ENCODE data around the gene LAG3. TPM values are rescaled to one million over a fixed set of nuclear protein-coding genes. Genes with fewer than 3 reads are reported as not detected.

The LAG3 gene
- polyA plus RNA-seq, 1 donor (not counting 4 experiments of a cell fraction or from before 2014, with no cell fraction given): 0.09 TPM

DNA sequence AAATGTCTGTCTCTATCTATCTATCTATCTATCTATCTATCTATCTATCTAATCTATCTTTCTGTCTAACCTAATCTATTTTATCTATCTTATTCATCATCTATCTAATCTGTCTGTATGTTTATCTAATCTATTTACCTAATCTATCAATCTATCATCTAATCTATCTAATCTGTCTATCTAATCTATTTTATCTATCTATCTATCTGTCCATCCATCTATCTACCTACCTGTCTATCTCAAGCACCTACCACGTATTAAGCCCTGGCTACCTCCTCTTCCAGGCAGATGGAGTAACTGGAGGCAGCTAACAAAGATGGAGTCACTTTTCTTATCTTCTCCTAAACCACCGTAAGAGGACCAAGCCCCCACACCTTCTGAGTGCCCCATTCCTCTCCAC lies 22.8 kb downstream of the LAG3 start:
- no peak for DNase-seq (ENCODE audit: low read depth, low spot score)
- Histone ChIP-seq H4K20me1 (ENCODE audit: control insufficient read depth, extremely low read depth, insufficient read depth, low read length) (no peaks in the 10 kb centered on the region), H3K9me3 (ENCODE audit: control insufficient read depth, low read depth, low read length) (no peaks in the 10 kb centered on the region), H3K9me1 (ENCODE audit: control insufficient read depth, extremely low read depth, insufficient read depth, low read length) (no peaks in the 10 kb centered on the region), H3K27me3 (ENCODE audit: control insufficient read depth, extremely low read depth, insufficient read depth, low read length) (peaks cover 31% of the 10 kb centered on the region), H3K4me3 (ENCODE audit: control insufficient read depth in 2 of 3, extremely low read depth in 1 of 3, insufficient read depth in 2 of 3, low read depth in 1 of 3, low read length in 3 of 3) (no peak overlapping the region), H2AFZ (ENCODE audit: control insufficient read depth, low read length) (no peak overlapping the region), H3K4me1 (ENCODE audit: control insufficient read depth, extremely low read depth, insufficient read depth, low read length) (no peaks in the 10 kb centered on the region), H3K27ac (ENCODE audit: control insufficient read depth, insufficient read depth, low read length) (no peak overlapping the region), H3K4me2 (ENCODE audit: control insufficient read depth, extremely low read depth, insufficient read depth, low read depth, low read length) (no peak overlapping the region), H3K79me2 (ENCODE audit: control insufficient read depth, insufficient read depth, low read length) (no peaks in the 10 kb centered on the region), H3K9ac (ENCODE audit: control insufficient read depth, extremely low read depth, insufficient read depth, low read length) (no peak overlapping the region), H3K36me3 (ENCODE audit: control insufficient read depth in 2 of 2, extremely low read depth in 1 of 2, insufficient read depth in 2 of 2, low read length in 2 of 2) (no peaks in the 10 kb centered on the region)
- no peak for FAIRE-seq
- dilution Hi-C loops (cut with MboI; ENCODE audit: extremely low pct_ligation_motif_present, low sequenced_read_pairs): no loop called here
- TF ChIP-seq, protein P1, sequence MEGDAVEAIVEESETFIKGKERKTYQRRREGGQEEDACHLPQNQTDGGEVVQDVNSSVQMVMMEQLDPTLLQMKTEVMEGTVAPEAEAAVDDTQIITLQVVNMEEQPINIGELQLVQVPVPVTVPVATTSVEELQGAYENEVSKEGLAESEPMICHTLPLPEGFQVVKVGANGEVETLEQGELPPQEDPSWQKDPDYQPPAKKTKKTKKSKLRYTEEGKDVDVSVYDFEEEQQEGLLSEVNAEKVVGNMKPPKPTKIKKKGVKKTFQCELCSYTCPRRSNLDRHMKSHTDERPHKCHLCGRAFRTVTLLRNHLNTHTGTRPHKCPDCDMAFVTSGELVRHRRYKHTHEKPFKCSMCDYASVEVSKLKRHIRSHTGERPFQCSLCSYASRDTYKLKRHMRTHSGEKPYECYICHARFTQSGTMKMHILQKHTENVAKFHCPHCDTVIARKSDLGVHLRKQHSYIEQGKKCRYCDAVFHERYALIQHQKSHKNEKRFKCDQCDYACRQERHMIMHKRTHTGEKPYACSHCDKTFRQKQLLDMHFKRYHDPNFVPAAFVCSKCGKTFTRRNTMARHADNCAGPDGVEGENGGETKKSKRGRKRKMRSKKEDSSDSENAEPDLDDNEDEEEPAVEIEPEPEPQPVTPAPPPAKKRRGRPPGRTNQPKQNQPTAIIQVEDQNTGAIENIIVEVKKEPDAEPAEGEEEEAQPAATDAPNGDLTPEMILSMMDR (optimal IDR thresholded peaks at IDR 0.05 in 1 of 3, IDR thresholded peaks at IDR 0.05 in 1 of 3, conservative IDR thresholded peaks at IDR 0.05 in 1 of 3; ENCODE audit: extremely low read depth in 1 of 3, insufficient read depth in 2 of 3, low read length in 3 of 3): no peak
- no peak for TF ChIP-seq EZH2 (IDR thresholded peaks at IDR 0.05; ENCODE audit: low read length)

DNA sequence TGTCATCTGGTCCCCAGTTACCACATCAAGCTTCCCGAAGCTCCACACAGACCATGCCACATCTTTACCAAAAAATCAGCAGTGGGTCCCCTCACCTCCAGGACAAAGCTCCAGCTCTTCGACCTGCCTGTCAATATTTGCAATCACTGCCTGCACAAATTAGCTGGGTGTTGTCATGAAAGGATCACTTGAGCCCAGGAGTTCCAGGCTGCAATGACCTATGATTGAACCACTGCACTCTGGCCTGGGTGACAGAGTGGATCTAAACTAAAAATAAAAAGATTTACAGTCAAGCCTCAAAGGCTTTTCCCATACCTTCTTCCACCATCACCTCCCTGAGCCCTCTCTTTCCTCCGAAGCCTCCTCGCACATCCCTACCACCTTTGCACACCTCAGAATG lies 24.3 kb downstream of the LAG3 start:
- Histone ChIP-seq H3K27me3 (ENCODE audit: control insufficient read depth, extremely low read depth, insufficient read depth, low read length) (peaks cover 31% of the 10 kb centered on the region), H3K36me3 (ENCODE audit: control insufficient read depth in 2 of 2, extremely low read depth in 1 of 2, insufficient read depth in 2 of 2, low read length in 2 of 2) (no peaks in the 10 kb centered on the region), H4K20me1 (ENCODE audit: control insufficient read depth, extremely low read depth, insufficient read depth, low read length) (no peaks in the 10 kb centered on the region), H2AFZ (ENCODE audit: control insufficient read depth, low read length) (no peak overlapping the region), H3K4me3 (ENCODE audit: control insufficient read depth in 2 of 3, extremely low read depth in 1 of 3, insufficient read depth in 2 of 3, low read depth in 1 of 3, low read length in 3 of 3) (no peak overlapping the region), H3K27ac (ENCODE audit: control insufficient read depth, insufficient read depth, low read length) (no peak overlapping the region), H3K9me3 (ENCODE audit: control insufficient read depth, low read depth, low read length) (no peaks in the 10 kb centered on the region), H3K9ac (ENCODE audit: control insufficient read depth, extremely low read depth, insufficient read depth, low read length) (no peak overlapping the region), H3K79me2 (ENCODE audit: control insufficient read depth, insufficient read depth, low read length) (no peaks in the 10 kb centered on the region), H3K4me1 (ENCODE audit: control insufficient read depth, extremely low read depth, insufficient read depth, low read length) (no peaks in the 10 kb centered on the region), H3K9me1 (ENCODE audit: control insufficient read depth, extremely low read depth, insufficient read depth, low read length) (no peaks in the 10 kb centered on the region), H3K4me2 (ENCODE audit: control insufficient read depth, extremely low read depth, insufficient read depth, low read depth, low read length) (no peak overlapping the region)
- dilution Hi-C loops (cut with MboI; ENCODE audit: extremely low pct_ligation_motif_present, low sequenced_read_pairs): no loop called here
- FAIRE-seq (no peak), DNase-seq (ENCODE audit: low read depth, low spot score) (no peak)
- TF ChIP-seq EZH2 (IDR thresholded peaks at IDR 0.05; ENCODE audit: low read length): no peak
- TF ChIP-seq, protein P1 (optimal IDR thresholded peaks at IDR 0.05 in 1 of 3, IDR thresholded peaks at IDR 0.05 in 1 of 3, conservative IDR thresholded peaks at IDR 0.05 in 1 of 3; ENCODE audit: extremely low read depth in 1 of 3, insufficient read depth in 2 of 3, low read length in 3 of 3): no peak
